HG03460 (cell line): ENCODE data around the gene KBTBD7.

Experiments used
- ATAC-seq: cut with Tn5 transposase; IDR thresholded peaks from one replicate; pipeline ENCODE4 v1.9.1; 2021; ENCODE audit not compliant: unreplicated experiment

KBTBD7 gene

GRCh38 chr13:41144576-41144975 is 49.8 kb downstream of the KBTBD7 start:
- ATAC-seq, result no peak
